ENCODE measurements around the gene UNC45B.

- no peak for TF ChIP-seq CTCF (IDR thresholded peaks at IDR 0.05)
- TF ChIP-seq POLR2AphosphoS5 (IDR thresholded peaks at IDR 0.05), result no peak
- no peak for TF ChIP-seq POLR2A (IDR thresholded peaks at IDR 0.05)
These were observed 1.3 kb upstream of the UNC45B start for GRCh38 chr17:35146214-35146833.
